ENCODE data around the gene PUS7.
"Not testable (repeated sequence)": the region's sequence is repeated elsewhere in the genome, so short reads cannot be mapped to it uniquely, and the experiment has no call there.

PUS7 gene

DNA sequence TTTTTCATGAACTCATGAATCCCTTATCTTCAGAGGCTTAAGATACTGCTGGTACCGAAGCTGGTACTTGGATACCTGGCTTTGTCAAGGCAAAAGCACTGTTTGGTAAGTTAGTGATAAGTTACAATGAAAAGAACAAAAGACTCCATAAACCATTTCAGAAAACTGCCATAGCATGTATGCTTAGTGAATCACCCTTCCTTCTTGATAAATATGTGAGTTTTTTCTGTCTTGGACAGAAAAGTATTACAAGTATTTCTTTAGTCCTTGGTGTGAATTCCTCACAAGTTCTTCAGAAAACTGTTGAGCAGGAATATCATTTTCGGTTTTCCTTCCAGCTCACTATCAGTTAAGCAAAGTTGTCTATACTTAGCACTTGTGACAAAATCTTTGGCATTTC is 25.6 kb downstream of the PUS7 start:
- DNase-seq = no peak

- DNase-seq = no peak
Observed at GRCh38 chr7:105493923-105494315, 28.2 kb downstream of the PUS7 start.

GRCh38 chr7:105493196-105493922 is 28.7 kb downstream of the PUS7 start:
- DNase-seq = no peak

- no peak for DNase-seq
Observed at GRCh38 chr7:105489409-105489808, 32.7 kb downstream of the PUS7 start.

- no peak for DNase-seq
Observed at GRCh38 chr7:105487579-105488571, 34.2 kb downstream of the PUS7 start.

GRCh38 chr7:105480931-105481330 is 41.1 kb downstream of the PUS7 start:
- DNase-seq = no peak

- DNase-seq = no peak
Observed at GRCh38 chr7:105478606-105479005, 43.5 kb downstream of the PUS7 start.

DNA sequence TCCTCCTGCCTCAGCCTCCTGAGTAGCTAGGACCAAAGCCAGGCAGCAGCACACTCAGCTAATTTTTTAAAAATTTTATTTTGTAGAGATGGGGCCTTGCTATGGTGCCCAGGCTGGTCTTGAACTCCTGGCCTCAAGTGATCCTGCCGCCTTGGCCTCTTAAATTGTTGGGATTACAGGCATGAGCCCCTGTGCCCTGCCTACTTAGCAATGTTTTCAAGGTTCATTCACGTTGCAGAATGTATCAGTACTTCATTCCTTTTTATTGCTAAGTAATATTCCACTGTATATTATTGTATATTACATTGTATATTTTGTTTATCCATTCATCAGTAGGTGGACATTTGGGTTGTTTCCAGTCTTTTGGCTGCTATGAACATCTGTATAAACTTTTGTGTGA is 44.2 kb downstream of the PUS7 start:
- DNase-seq = no peak

DNA sequence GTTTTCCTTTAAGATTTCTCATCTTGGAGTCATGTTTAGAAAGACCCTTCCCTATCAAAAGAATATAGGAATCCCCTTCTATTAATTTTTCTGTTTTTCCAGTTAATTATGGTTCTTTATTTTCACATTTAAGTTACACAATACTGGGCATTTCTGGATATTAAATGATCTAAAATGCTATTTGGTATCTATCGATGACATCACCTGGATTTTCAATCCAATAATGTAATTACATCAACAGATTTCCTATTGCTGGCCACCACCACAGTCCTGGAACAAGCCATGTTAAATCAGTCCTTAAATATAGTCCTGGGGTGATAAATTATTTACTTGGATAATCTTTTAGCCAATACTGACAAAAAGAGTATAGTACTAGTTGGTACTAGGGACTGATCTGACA is 48.0 kb downstream of the PUS7 start:
- DNase-seq = no peak

DNA sequence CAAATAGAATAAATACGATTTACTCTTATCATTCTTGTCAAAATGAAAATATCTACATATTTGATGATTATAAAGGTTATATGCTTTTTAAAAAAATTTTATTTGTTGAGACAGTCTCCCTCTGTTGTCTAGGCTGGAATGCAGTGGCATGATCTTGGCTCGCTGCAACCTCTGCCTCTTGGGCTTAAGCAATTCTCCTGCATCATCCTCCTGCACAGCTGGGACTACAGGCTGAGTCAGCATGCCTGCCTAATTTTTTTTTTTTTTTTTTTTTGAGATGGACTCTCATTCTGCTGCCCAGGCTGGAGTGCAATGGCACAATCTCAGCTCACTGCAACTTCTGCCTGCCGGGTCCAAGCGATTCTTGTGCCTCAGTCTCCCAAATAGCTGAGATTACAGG is 48.9 kb downstream of the PUS7 start:
- no peak for DNase-seq

DNA sequence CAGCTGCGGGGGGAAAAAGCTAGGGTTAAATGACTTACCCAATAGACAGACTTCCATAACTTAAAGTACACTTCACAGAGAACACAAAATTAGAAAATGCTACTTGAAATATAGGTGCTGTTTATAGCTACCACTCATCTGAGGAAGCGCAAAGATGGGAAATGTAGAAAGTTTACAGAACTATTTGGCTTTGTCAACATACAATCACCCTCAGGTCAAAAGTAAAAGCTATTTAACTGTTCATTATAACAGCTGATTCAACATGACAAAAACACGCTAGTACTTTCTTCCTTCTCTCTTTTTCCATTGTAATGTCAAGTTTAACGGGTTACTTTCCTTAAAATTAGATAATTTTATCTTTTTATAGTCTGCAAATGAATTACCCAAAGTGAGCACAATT is 51.2 kb downstream of the PUS7 start:
- DNase-seq = no peak

GRCh38 chr7:105470090-105470489 is 52.0 kb downstream of the PUS7 start:
- DNase-seq = no peak

DNA sequence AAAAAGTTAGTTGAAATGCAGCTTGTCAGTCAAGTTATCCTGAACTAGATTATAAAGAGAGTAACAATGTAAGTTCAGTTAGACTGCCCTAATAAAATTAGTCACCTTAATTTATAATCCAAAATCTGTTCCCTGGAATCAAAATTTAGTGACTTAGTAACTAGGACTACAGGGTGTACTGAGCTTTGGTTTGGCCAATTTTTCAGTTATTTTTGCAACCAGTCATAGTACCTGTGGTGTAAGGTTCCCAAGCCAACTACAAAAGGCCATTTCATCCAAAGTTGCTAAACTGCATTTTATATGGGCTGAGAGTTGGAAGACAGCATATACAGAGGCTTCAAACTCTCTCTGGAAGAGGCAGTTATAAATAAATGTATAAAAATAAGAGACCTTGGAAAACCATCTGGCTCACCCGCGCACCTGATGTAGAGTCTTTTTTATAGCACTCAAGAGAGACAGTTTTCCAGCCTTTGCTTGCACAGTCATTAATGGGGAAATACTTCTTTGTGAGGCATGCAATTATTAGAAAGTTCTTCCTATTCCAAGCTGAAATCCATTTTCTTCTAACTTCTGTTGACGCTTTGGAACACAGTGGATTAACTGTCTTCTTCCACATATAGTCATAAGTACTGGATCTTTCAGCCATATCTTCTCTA is 59.2 kb downstream of the PUS7 start:
- no peak for DNase-seq

- no peak for DNase-seq
Observed at GRCh38 chr7:105461518-105461917, 60.6 kb downstream of the PUS7 start.

GRCh38 chr7:105457619-105458225 is 64.3 kb downstream of the PUS7 start:
- no peak for DNase-seq

GRCh38 chr7:105454921-105455320 is 67.2 kb downstream of the PUS7 start:
- no peak for DNase-seq

DNA sequence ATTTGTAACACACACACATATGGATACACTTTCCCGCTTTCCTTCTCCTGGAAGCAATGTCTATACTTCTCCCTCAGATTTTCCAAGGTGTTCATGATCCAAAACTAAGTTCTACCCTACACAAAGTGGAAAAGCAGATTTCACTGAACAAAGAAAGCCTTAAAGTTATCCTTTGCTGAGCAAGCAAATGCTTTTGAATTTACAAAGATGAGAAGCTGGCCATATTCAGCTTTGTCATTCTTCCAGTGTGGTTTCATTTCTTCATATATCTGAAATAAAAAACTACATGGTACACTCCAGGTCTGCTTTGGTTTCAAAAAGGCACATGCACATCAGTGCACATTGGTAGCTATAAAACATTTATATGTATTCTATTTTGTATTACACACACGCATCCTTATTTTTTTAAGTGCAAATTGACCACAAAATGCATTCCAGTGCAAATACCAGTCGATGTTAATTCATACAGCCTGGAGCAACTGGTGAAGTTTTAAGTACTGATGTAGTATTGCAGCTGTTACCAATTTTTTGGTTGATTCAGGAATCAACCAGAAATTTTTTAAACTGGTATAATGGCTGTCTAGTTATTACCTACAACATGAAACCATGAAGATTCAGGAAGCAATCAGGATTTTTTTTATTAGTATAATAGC is 67.8 kb downstream of the PUS7 start:
- no peak for DNase-seq

- no peak for DNase-seq
Observed at GRCh38 chr7:105452085-105452484, 70.0 kb downstream of the PUS7 start.

DNA sequence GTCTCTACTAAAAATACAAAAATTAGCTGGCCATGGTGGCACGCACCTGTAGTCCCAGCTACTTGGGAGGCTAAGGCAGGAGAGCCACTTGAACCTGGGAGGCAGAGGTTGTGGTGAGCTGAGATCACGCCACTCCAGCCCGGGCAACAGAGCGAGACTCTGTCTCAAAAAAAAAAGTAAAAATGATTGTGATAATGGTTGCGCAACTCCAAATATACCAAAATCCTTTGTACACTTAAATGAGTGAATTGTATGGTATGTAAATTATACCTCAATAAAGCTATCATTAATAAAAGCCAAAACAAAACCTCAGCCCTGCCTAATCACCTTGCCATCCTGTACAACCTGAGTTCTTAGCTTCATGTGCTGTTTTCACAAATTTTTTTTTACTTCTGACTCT is 71.2 kb downstream of the PUS7 start:
- DNase-seq = not testable (repeated sequence)

DNA sequence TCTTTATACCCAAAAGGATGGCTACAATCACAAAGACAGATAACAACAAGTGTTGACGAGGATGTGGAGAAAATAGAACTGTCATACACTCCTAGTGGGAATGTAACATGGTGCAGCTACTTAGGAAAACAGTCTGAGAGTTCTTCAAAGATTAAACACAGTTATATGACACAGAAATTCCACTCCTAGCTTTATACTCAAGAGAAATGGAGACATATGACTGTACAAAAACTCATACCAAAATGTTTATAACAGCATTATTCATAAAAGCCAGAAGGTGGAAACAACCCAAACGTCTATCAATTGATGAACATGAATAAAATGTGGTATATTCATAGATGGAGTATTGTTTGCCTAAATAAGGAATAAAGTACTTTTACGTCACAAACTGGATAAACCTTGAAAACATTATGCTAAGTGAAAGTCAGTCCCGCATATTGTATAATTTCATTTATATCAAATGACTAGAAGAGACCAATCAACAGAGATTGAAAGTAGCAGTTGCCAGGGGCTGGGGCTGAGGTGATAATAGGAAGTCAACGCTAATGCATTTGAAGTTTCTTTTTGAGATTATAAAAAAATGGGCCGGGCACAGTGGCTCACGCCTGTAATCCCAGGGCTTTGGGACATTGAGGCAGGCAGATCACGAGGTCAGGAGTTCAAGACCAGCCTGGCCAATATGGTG is 71.8 kb downstream of the PUS7 start:
- DNase-seq = no peak

DNA sequence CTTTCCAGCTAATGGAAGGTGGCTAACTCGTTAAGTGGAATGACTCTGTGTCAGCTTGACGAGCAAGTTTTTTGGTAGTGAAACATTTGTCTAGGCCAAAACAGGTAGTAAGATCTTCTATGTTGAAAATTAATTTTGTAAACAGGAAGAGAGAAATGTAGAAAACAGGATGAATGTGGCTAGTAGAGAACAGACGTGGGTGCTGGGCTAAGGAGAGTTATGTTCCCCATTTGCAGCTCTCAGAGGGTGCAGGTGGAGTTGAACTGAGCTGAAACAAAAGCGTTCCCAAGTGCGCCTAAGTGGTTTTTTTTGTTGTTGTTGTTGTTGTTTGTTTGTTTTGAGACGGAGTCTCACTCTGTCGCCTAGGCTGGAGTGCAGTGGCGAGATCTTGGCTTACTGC is 73.9 kb downstream of the PUS7 start:
- no peak for DNase-seq

All from activated CD4-positive, alpha-beta T cell treated with anti-CD3 and anti-CD28 coated beads, Interleukin-2, amount 50 U/mL, for 1 hour (primary cell).